Heart left ventricle (tissue), 13 donors: Measurements from ENCODE around the gene CTAG1B.

Experiments used
- POLR2A ChIP-seq, 2 donors: fragments of 450-650 bp; IDR thresholded peaks; one replicate each; pipeline ENCODE4 v1.6.1; 2017; ENCODE audit warnings: antibody characterized with exemption in 2 of 2, mild to moderate bottlenecking in 2 of 2, moderate library complexity in 2 of 2
- TF ChIP-seq, protein P1 (sequence below), 12 donors: fragments of 200-600 bp; sonication (generic) in 4 of 12; IDR thresholded peaks; one replicate each; pipeline versions ENCODE4 v1.5.0 to v1.8.0; 2018 to 2022; ENCODE audit warnings: antibody characterized with exemption in 12 of 12, mild to moderate bottlenecking in 5 of 12
- donor health status: ischemic (EF 13 %, LVEDD 7.1; RV severe dilation, severe dysfunction).
- donor health status: DM: no; HTN: yes; CAD: no.
- donor health status: DM: no; HTN: no; CAD: no.
- donor health status: ischemic (EF 25% LVEDD 6.9; RV normal size, moderate dysfunction).
- donor health status: ischemic (EF 25% LVEDD 5.7; RV mildly dilated, moderate dysfunction).
- donor health status: ischemic (EF 35%, LVEDD 5.7; RV mildly dilated, moderate dysfunction).
- donor health status: nonischemic (EF 11% LVEDD 7.7; RV severe dilation, severe dysfunction).
- donor health status: DM: yes; HTN: yes; CAD: no.
- donor health status: PGD.
- donor health status: ischemic (EF 29% LVEDD 5.4; RV normal size, mild dysfunction).
- donor health status: nonischemic (EF 23%, LVEDD 6.1; RV moderate dilation, normal function).

DNA sequence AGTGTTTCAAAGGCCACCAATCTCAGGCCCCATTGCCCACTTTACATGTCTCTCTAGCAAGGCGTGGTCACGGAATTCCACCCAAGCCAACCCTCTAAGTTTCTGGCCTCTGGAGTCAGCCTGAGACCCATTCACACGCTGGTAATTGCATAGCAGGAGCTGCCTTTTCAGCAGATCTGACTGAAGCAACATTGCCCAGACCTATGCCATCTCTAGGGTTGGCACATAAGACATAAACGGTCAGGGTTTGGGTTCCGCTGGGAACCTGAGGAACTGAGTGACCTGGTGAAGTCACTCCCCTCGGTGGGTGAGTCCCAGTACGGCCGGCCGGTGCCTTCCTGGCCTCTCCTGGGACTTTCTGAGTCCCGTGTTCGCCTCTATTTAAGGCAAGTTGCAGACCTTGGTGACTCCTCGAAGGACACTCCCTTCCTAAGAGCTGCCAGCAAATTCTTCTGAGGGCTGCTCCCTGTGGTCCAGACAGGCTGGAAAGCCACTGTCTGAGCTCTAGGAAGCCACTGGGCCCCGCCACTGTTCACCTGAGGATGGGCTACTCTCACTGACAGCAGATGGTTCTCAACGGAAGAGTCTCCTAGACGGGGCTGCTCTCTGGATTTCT is 18.2 kb downstream of the CTAG1B start:
- TF ChIP-seq POLR2A (IDR thresholded peaks at IDR 0.05), result no peak
- TF ChIP-seq, protein P1, sequence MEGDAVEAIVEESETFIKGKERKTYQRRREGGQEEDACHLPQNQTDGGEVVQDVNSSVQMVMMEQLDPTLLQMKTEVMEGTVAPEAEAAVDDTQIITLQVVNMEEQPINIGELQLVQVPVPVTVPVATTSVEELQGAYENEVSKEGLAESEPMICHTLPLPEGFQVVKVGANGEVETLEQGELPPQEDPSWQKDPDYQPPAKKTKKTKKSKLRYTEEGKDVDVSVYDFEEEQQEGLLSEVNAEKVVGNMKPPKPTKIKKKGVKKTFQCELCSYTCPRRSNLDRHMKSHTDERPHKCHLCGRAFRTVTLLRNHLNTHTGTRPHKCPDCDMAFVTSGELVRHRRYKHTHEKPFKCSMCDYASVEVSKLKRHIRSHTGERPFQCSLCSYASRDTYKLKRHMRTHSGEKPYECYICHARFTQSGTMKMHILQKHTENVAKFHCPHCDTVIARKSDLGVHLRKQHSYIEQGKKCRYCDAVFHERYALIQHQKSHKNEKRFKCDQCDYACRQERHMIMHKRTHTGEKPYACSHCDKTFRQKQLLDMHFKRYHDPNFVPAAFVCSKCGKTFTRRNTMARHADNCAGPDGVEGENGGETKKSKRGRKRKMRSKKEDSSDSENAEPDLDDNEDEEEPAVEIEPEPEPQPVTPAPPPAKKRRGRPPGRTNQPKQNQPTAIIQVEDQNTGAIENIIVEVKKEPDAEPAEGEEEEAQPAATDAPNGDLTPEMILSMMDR (IDR thresholded peaks at IDR 0.05), result no peak
